ENCODE measurements around the gene CASZ1. TPM values are rescaled to one million over a fixed set of nuclear protein-coding genes. Genes with fewer than 3 reads are reported as not detected.

Gene CASZ1
- polyA plus RNA-seq, 2 of the 4 experiments (the other 2 are of a cell fraction) = 0.52 to 1.2 TPM

GRCh38 chr1:10751160-10751559, 45.3 kb downstream of the CASZ1 start:
- POLR2A ChIA-PET = no interaction called here
- Histone ChIP-seq H3K9me3 (no peaks in the 10 kb centered on the region), H3K4me1 (no peaks in the 10 kb centered on the region), H3K27ac (no peak overlapping the region), H3K4me2 (no peak overlapping the region), H3K4me3 (no peak overlapping the region)
- CTCF ChIA-PET = interaction anchor here (1.0 to 1.2 kb wide), 2 partner anchors 11 to 116 kb away, joined by 3 read pairs; no protein-coding TSS in a partner anchor
- WGBS (ENCODE audit: missing lambda C conversion rate) = 56% methylated on average over 4 of the region's 4 CpGs
- no peak for FAIRE-seq
- no peak for DNase-seq (ENCODE audit: low read depth in 1 of 2, low spot score in 1 of 2)
- no peak for ATAC-seq
- TF ChIP-seq NPAS2 (CRISPR knock-in tag; IDR thresholded peaks at IDR 0.05; ENCODE audit: borderline replicate concordance) = no peak
- TF ChIP-seq CBX8 (IDR thresholded peaks at IDR 0.05) = no peak
- no peak for TF ChIP-seq POLR2A (IDR thresholded peaks at IDR 0.05; ENCODE audit: low read length)
- TF ChIP-seq POLR2AphosphoS2 (conservative IDR thresholded peaks at IDR 0.05; ENCODE audit: low read length) = no peak
- TF ChIP-seq JUNB (IDR thresholded peaks at IDR 0.05) = no peak
- no peak for TF ChIP-seq HOXA7 (CRISPR knock-in tag; IDR thresholded peaks at IDR 0.05)
- TF ChIP-seq HOXB13 (CRISPR knock-in tag; IDR thresholded peaks at IDR 0.05; ENCODE audit: low read depth) = no peak
- no peak for TF ChIP-seq ZNF302 (CRISPR knock-in tag; IDR thresholded peaks at IDR 0.05)
- TF ChIP-seq RNF2 (IDR thresholded peaks at IDR 0.05; ENCODE audit: borderline replicate concordance, low read depth) = no peak
- no peak for TF ChIP-seq ESRRA (IDR thresholded peaks at IDR 0.05; ENCODE audit: borderline replicate concordance, low read length)
- no peak for TF ChIP-seq SREBF2 (IDR thresholded peaks at IDR 0.05)
- TF ChIP-seq BHLHE40 (IDR thresholded peaks at IDR 0.05; ENCODE audit: low read depth, low read length) = no peak
- TF ChIP-seq USF2 (IDR thresholded peaks at IDR 0.05) = no peak

- FAIRE-seq (no peak), ATAC-seq (no peak; a peak in 1 of 6 replicates), DNase-seq (ENCODE audit: low read depth in 1 of 2, low spot score in 1 of 2) (no peak)
- WGBS (ENCODE audit: missing lambda C conversion rate) = 81% methylated on average over 18 of the region's 18 CpGs
- no peaks in the 10 kb centered on the region for H3K9me3 ChIP-seq
- H3K4me2 ChIP-seq = no peak overlapping the region
- ChIA-PET CTCF (interaction anchor here (0.8 to 1.4 kb wide), 2 partner anchors 19 to 26 kb away, joined by 3 read pairs; no protein-coding TSS in a partner anchor), POLR2A (no interaction called here)
- TF ChIP-seq ELK1 (IDR thresholded peaks at IDR 0.05; ENCODE audit: low read depth, low read length) (no peak), MAFK (IDR thresholded peaks at IDR 0.05; ENCODE audit: partially characterized antibody) (no peak), HOXA7 (CRISPR knock-in tag; IDR thresholded peaks at IDR 0.05) (no peak), MAX (IDR thresholded peaks at IDR 0.05) (no peak), BHLHE40 (IDR thresholded peaks at IDR 0.05; ENCODE audit: low read depth, low read length) (no peak), HMGXB4 (CRISPR knock-in tag; IDR thresholded peaks at IDR 0.05; ENCODE audit: borderline replicate concordance) (no peak)
- no peak overlapping the region for H3K4me3 ChIP-seq
- H3K4me1 ChIP-seq = no peaks in the 10 kb centered on the region
- no peak overlapping the region for H3K27ac ChIP-seq
These were observed 50.5 kb downstream of the CASZ1 start for GRCh38 chr1:10745886-10746455.

GRCh38 chr1:10745383-10745782, 51.1 kb downstream of the CASZ1 start:
- DNase-seq (ENCODE audit: low read depth in 1 of 2, low spot score in 1 of 2) (no peak), ATAC-seq (no peak), FAIRE-seq (no peak)
- TF ChIP-seq TFCP2L1 (CRISPR knock-in tag; IDR thresholded peaks at IDR 0.05) (no peak), HOXB5 (CRISPR knock-in tag; IDR thresholded peaks at IDR 0.05) (no peak), ATOH8 (CRISPR knock-in tag; IDR thresholded peaks at IDR 0.05; ENCODE audit: low read depth) (no peak), RCOR1 (IDR thresholded peaks at IDR 0.05; ENCODE audit: low read depth, low read length) (no peak), CBX8 (IDR thresholded peaks at IDR 0.05) (no peak), ZC3H11A (IDR thresholded peaks at IDR 0.05) (no peak), HDAC2 (IDR thresholded peaks at IDR 0.05) (no peak), HEYL (CRISPR knock-in tag; IDR thresholded peaks at IDR 0.05) (no peak), SREBF2 (IDR thresholded peaks at IDR 0.05) (no peak), KDM1A (IDR thresholded peaks at IDR 0.05; ENCODE audit: low read depth) (no peak), PHF8 (IDR thresholded peaks at IDR 0.05; ENCODE audit: borderline replicate concordance, low read depth) (no peak), USF2 (IDR thresholded peaks at IDR 0.05) (no peak)
- ChIA-PET POLR2A (no interaction called here), CTCF (interaction anchor here (0.6 to 1.4 kb wide), 3 partner anchors 19 to 1233 kb away, joined by 3 read pairs; no protein-coding TSS in a partner anchor)
- no peaks in the 10 kb centered on the region for H3K4me1 ChIP-seq
- H3K27ac ChIP-seq = no peak overlapping the region
- no peak overlapping the region for H3K4me3 ChIP-seq
- H3K9me3 ChIP-seq = no peaks in the 10 kb centered on the region
- H3K4me2 ChIP-seq = no peak overlapping the region
- WGBS (ENCODE audit: missing lambda C conversion rate) = 50% methylated on average over 2 of the region's 6 CpGs
